K562 (cell line): Measurements from ENCODE around the gene COL15A1. TPM values are rescaled to one million over a fixed set of nuclear protein-coding genes. Genes with fewer than 3 reads are reported as not detected.

Source experiments
- CHCHD3 ChIP-seq: fragments of 250-450 bp; sonication (Bioruptor Pico); IDR thresholded peaks from 2 replicates; pipeline ENCODE4 v2.1.2; 2022; ENCODE audit warnings: mild to moderate bottlenecking
- DPF2 ChIP-seq: fragments of 450-650 bp; IDR thresholded peaks from 2 replicates; pipeline ENCODE4 v1.6.1; 2016
- ELK3 ChIP-seq: fragments of 450-650 bp; formaldehyde crosslinking; IDR thresholded peaks from 2 replicates; pipeline ENCODE4 v1.4.0; 2020; ENCODE audit warnings: mild to moderate bottlenecking
- ETV1 ChIP-seq: fragments of 450-650 bp; conservative IDR thresholded peaks from 2 replicates; pipeline ENCODE4 v1.6.1; 2016; ENCODE audit warnings: missing genetic modification characterization, control low read depth, low read depth, missing compliant biosample characterization
- FOS ChIP-seq: IDR thresholded peaks from 3 replicates; pipeline ENCODE4 v1.6.1; 2011; ENCODE audit not compliant: insufficient read length; ENCODE audit errors: extremely low read depth
- FOSL1 ChIP-seq: fragments of 200-800 bp; sonication (Bioruptor generic); conservative IDR thresholded peaks from 2 replicates; pipeline ENCODE4 v1.6.1; 2016; ENCODE audit warnings: missing genetic modification characterization, missing compliant biosample characterization
- FOXJ3 ChIP-seq: sonication (generic); formaldehyde crosslinking; IDR thresholded peaks from 2 replicates; pipeline ENCODE4 v1.4.0; 2020; ENCODE audit warnings: mild to moderate bottlenecking, missing genetic modification reagents
- GATAD2A ChIP-seq: fragments of 450-650 bp; IDR thresholded peaks from 2 replicates; pipeline ENCODE4 v1.6.1; 2017
- HDAC1 ChIP-seq, 2 experiments: fragments of 450-650 bp; IDR thresholded peaks; 2 replicates each; pipeline ENCODE4 v1.6.1; 2016 to 2017; ENCODE audit warnings: inconsistent platforms in 1 of 2, mild to moderate bottlenecking in 1 of 2, moderate library complexity in 1 of 2
- NR1H2 ChIP-seq: sonication (generic); formaldehyde crosslinking; IDR thresholded peaks from 2 replicates; pipeline ENCODE4 v1.4.0; 2020; ENCODE audit warnings: mild to moderate bottlenecking, missing genetic modification reagents
- RBM15 ChIP-seq: fragments of 200-400 bp; formaldehyde crosslinking; IDR thresholded peaks from 2 replicates; pipeline ENCODE4 v1.6.1; 2018; ENCODE audit warnings: mild to moderate bottlenecking, low read length, moderate library complexity; ENCODE audit not compliant: insufficient read depth
- SMARCC2 ChIP-seq: fragments of 450-650 bp; IDR thresholded peaks from 2 replicates; pipeline ENCODE4 v1.6.1; 2017; ENCODE audit warnings: antibody characterized with exemption, moderate library complexity, mild to moderate bottlenecking, low read depth
- SMARCE1 ChIP-seq: fragments of 450-650 bp; IDR thresholded peaks from 2 replicates; pipeline ENCODE4 v1.7.1; 2016; ENCODE audit warnings: mild to moderate bottlenecking
- ZBTB40 ChIP-seq, 2 experiments: fragments of 450-650 bp in 1 of 2; sonication (generic) in 1 of 2; formaldehyde crosslinking in 1 of 2; IDR thresholded peaks; 2 replicates each; pipeline versions ENCODE4 v1.7.1 to v1.9.0; 2016 to 2022; ENCODE audit warnings: inconsistent platforms in 1 of 2, mild to moderate bottlenecking in 1 of 2, missing genetic modification reagents in 1 of 2
- ZFX ChIP-seq: sonication (generic); formaldehyde crosslinking; IDR thresholded peaks from 2 replicates; pipeline ENCODE4 v1.8.0; 2022; ENCODE audit warnings: mild to moderate bottlenecking, missing genetic modification reagents, moderate library complexity
- polyA plus RNA-seq, 8 experiments: library from polyadenylated mRNA; depleted of rRNA in 4 of 8; stranded (reverse) in 5 of 8; unstranded in 3 of 8; fragments of >200 nt; fragmentation: Nextera tagmentation in 2 of 8; fragmentation: Illumina TruSeq in 1 of 8; extraction: Ambion mirVana in 2 of 8; extraction: Trizol in 1 of 8; gene quantifications; 2 replicates each; pipeline versions ENCODE4 v1.2.1 to v1.2.3, GENCODE V29; 2011 to 2014; ENCODE audit warnings: inconsistent platforms in 1 of 8, missing spikeins in 1 of 8
- total RNA-seq, 7 experiments: library from RNA; depleted of rRNA in 6 of 7; stranded (reverse); fragments of >200 nt in 6 of 7; fragmentation: Illumina TruSeq in 2 of 7; extraction: Trizol in 2 of 7; gene quantifications; 2 replicates each; pipeline versions ENCODE4 v1.2.1 to v1.2.3, GENCODE V29; 2011 to 2021; ENCODE audit warnings: low replicate concordance in 1 of 7
- TF ChIP-seq, protein P1 (sequence below): sonication (generic); formaldehyde crosslinking; IDR thresholded peaks from 2 replicates; pipeline ENCODE4 v1.8.1; 2022; ENCODE audit warnings: missing genetic modification reagents

Gene COL15A1
- total and polyA plus RNA-seq, 9 of the 15 experiments (the other 6 are each of a cell fraction or from before 2014, with no cell fraction given), result 0.46 to 5.1 (median 2.6) TPM

- no peak for TF ChIP-seq ZBTB40 (IDR thresholded peaks at IDR 0.05)
- TF ChIP-seq ZBTB40 (CRISPR knock-in tag; IDR thresholded peaks at IDR 0.05), result no peak
- no peak for TF ChIP-seq ELK3 (CRISPR knock-in tag)
- TF ChIP-seq SMARCC2, result no peak
- peak; percentile 52; the same call in 1 of the 2 replicates for TF ChIP-seq GATAD2A
- TF ChIP-seq DPF2, result 0 out of 2 replicates have a peak, but pooled peaks have one; percentile 37
- TF ChIP-seq FOXJ3 (CRISPR knock-in tag), result no peak
- no peak for TF ChIP-seq CHCHD3 (CRISPR knock-in tag)
- peak; percentile 90 for TF ChIP-seq FOSL1
- peak; percentile 23 for TF ChIP-seq FOS
- TF ChIP-seq NR1H2, result no peak
- TF ChIP-seq HDAC1 (IDR thresholded peaks at IDR 0.05), result no peak
- TF ChIP-seq ETV1, result no peak
- no peak for TF ChIP-seq RBM15
- TF ChIP-seq, protein P1, sequence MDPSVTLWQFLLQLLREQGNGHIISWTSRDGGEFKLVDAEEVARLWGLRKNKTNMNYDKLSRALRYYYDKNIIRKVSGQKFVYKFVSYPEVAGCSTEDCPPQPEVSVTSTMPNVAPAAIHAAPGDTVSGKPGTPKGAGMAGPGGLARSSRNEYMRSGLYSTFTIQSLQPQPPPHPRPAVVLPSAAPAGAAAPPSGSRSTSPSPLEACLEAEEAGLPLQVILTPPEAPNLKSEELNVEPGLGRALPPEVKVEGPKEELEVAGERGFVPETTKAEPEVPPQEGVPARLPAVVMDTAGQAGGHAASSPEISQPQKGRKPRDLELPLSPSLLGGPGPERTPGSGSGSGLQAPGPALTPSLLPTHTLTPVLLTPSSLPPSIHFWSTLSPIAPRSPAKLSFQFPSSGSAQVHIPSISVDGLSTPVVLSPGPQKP (CRISPR knock-in tag), result no peak
- peak; percentile 27; the same call in 1 of the 2 replicates for TF ChIP-seq ZFX (CRISPR knock-in tag)
- TF ChIP-seq SMARCE1, result peak; percentile 58; the same call in 1 of the 2 replicates
Measured at GRCh38 chr9:98971168-98971914, 27.6 kb downstream of the COL15A1 start (continued).
